Femur (tissue), 1 donor: ENCODE results near the gene PTGER2.
A peak's percentile ranks its signal among the peaks of the same experiment; 100 is the strongest.

Experiments used
- DNase-seq: peaks from one replicate; pipeline ENCODE4 v3.0.0-alpha.2; 2017

The PTGER2 gene

GRCh38 chr14:52342849-52343596, 28.9 kb downstream of the PTGER2 start:
- no peak for DNase-seq

DNA sequence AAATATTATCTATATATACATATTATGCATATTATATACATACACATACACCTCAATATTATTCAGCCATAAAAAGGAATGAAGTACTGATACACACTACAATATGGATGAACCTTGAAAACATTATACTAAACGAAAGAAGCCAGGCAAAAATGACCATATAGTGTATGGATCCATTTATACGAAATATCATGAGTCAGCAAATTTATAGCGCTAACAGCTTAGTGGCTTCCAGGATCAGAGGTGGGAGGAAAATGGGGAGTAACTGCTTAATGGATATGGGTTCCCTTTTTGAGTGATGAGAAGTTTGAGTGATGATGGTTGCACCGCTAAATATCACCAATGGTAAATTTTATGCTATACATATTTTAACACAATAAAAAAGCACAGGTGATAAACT, 32.7 kb downstream of the PTGER2 start:
- DNase-seq = no peak

GRCh38 chr14:52348279-52348678, 34.2 kb downstream of the PTGER2 start:
- DNase-seq = no peak

DNA sequence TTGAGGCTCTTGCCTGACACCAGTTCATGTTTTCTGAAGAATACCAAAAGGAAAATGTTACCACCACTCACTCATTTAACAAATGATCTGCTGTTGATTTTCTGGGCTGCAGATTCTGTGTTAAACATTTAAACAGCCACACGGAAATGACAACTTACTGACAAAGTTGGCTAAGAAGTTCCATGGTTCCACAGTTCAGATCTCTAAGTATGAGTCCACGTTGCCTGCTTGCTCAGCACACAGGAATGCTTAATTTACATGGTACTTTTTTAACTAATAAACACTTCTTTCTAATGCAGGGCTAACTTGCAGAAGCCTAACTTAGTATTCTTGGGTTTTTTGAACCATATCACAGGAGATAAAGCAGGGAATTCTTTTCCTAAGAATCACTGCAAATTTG, 34.7 kb downstream of the PTGER2 start:
- no peak for DNase-seq

GRCh38 chr14:52349731-52350130, 35.6 kb downstream of the PTGER2 start:
- no peak for DNase-seq

GRCh38 chr14:52350445-52350844, 36.3 kb downstream of the PTGER2 start:
- no peak for DNase-seq

GRCh38 chr14:52351233-52352060, 37.3 kb downstream of the PTGER2 start:
- DNase-seq = peak; percentile 52

DNA sequence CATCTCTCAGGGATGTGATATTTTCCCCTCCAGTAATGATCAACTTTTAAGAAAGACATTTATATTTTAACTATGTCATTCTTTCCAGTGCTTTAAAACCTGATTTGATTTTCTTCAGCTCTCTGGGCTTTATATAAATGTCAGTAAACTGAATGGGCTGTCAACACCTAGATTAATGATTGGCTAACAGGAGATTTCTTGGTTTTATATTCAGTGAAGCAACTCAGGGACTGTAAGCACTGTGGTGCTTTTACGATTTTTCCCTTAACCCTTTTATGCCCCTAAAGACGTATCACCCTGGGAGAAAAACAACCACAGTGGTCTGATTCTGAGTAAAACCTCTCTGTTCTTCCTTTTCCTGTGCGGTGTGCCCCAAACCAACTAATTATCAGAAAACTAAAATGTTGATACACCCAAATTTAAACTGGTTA, 38.0 kb downstream of the PTGER2 start:
- DNase-seq = no peak

DNA sequence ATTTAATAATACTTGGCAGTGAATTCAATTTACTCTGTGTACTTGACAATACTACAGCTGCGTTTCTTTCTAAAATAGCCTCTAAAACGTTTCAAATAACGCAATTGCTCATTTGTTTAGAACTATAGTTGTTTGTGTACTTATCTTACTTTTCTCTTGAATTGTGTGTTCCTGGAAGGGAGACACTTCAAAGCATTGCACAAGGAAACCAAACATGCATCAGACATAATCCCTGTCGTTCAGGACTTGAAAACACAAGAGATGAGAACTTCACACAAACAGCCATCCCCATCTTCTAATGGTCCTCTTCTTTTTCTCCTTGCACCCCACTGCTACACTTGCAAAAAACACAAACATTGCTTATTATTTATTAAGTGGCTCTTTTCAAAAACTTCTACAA, 38.5 kb downstream of the PTGER2 start:
- DNase-seq = no peak

DNA sequence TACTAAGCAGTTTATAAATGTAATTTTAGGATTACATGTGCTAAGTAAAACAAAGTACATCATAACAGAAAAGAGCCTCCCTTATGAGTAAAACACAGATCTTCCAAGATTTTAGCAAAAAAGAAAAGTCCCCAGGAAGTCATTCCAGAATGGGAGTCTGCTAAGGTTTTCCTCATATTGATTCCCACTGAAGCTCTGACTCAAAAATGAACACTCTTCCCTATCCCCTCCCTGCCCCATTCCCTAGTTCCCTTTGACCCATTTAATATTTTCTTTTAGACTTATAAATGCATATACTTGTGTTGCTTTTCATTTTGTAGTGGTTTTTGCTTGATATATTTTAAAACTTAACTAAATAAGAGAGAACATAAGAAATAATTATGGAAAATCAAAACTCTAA, 40.1 kb downstream of the PTGER2 start:
- no peak for DNase-seq

DNA sequence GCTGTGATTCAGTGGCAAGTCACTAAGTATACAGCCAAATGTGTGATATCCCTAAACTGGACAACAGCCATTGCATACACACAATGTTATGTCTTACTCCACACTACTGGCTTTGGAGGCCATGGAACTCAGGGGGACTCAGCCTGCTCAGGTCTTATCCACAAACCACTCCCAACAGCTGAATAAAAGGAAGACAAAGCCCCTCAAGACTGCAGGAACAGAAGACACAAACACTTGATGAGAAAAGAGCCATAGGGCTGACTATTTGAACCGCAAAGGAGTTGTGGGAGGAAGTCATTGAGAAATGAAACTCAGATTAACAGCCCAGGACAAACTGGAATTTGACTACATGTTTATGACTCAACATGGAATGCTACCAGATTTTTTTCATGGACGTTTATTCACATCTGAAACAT, 40.9 kb downstream of the PTGER2 start:
- no peak for DNase-seq

- no peak for DNase-seq
Measured at GRCh38 chr14:52355526-52355925, 41.4 kb downstream of the PTGER2 start.

DNA sequence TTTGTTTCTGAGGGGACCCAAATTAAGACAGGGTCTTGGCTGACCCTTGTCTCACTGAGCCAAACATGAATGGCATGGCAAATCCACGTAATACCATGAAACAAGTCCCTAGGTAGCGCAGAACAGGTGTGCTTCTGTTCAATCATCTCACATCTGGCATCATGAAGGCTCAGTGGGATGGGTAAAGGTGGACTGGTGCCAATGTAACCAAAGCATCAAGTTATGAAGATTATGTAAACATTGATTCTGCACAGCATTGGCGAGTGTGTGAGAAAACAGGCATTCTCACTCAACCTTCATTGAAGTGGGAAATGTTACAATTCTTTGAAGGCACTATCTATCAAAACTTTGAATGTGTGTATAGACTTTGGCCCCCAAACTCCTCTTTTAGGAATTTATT, 41.9 kb downstream of the PTGER2 start:
- no peak for DNase-seq

DNA sequence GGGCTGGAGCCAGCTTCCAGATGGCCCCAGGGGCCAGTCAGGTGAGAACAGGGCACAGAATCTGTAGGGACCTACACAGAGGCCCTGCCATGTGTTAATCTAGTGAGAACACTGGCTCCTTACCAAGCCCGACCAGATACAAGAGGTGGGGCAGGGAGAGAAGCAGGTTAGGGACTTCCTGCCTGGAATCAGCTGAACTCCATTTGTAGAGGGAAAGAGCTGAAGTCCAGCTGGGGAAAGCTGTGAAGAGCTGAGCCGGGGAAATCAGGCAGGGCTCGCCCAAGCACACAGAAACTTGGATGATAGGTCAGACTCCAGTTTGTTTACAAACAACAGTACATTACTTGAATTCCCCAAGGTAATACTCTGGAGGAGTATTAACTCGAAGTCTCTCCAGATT, 46.7 kb downstream of the PTGER2 start:
- no peak for DNase-seq

DNA sequence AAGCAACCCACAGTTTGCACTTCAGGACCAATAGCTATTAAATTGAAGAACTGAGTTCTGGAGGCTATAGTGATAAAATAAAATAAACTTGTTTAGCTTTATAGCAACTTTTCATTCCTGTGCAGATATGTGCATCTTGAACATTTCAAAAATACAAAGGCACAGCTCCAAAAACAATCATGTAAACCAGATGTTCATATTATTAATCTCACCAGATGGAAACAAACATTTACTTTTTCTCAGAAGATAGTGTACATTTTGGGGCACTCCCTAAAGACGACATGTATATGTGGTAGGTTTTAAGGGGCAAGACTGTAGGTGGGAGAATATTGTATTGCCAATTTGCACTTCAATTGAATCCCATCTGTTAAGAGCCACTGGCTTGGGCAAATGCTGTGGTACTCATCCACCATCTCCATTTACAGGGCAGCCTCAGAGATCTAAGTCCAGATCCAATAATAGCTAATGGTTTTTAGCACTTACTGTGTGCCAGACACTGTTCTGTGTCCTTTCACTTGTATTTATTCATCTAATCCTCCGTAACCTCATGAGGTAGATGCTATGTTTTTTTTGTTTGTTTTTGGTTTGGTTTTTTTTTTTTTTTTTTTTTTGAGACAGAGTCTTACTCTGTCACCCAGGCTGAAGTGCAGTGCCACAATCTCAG, 49.1 kb downstream of the PTGER2 start:
- no peak for DNase-seq

- no peak for DNase-seq
Measured at GRCh38 chr14:52363961-52364360, 49.8 kb downstream of the PTGER2 start.

- no peak for DNase-seq
Measured at GRCh38 chr14:52365071-52365470, 51.0 kb downstream of the PTGER2 start.

DNA sequence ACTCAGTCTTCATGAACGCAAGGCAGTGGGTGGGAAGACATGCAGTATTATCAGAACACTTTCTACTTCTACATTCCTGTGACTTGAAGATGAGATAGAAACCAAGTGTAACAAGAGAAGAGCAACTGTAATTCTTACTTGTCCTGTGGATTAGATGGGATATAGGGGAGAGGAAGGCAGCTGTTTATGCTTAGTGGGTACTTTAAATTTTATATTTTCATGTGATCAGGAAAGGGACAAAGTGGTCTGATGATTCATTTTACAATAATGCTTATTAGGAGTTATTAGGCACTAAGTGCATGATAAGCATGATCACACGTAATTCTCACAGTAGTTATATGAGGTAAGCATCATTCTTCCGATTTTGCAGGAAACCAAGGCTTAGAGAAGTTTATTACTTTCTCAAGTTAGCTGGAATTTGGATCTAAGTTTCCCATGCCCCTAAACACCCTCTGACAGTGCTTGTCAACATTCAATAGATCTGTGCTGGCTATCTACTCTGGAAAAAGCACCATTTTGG, 52.7 kb downstream of the PTGER2 start:
- DNase-seq = no peak

- DNase-seq = peak; percentile 51
Measured at GRCh38 chr14:52369305-52369801, 55.2 kb downstream of the PTGER2 start.

DNA sequence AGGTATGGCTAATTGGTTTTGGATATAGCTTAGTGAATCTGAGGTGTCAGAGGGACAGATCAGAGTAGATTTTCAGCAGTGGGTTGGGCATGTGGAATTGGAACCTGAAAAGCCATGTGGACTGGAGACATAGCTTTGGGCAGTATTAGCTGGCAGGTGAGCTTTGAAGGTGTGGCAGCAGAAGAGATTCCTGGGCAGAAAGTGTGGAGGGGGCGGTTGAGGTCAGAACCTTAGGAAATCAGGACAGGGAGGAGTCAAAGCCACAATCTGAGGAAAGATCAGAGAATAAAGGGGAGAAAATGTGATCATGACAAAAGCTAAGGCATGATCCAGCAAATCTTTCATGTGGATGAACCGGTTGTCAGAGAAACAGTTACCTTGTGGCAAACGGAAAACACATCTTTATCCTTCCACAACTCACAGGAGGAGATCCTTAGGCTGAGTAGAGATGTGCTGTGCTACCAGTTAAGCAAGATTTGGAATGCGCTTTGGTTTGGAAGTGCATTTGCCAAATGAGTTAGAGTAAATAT, 56.4 kb downstream of the PTGER2 start:
- DNase-seq = no peak

DNA sequence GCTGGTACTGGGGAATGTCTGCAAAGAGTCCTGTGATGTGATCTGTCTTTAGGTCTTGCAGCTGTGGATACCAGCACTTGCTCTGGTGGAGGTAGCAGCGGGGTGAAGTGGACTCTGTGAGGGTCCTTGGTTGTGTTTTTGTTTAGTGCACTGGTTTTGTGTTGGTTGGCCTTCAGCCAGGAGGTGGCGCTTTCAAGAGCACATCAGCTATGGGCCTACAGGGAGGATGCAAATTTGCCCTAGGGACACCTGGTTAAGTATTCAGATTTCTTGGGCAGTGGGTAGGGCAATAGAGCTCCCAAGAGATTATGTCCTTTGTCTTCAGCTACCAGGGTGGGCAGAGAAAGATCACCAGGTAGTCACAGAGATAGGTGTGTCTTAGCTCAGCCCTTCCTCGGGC, 63.8 kb downstream of the PTGER2 start:
- DNase-seq = no peak
